NAMALWA (cell line): ENCODE data around the gene ABCC9.
"Not testable (repeated sequence)": the region's sequence is repeated elsewhere in the genome, so short reads cannot be mapped to it uniquely, and the experiment has no call there.

Experiments used
- DNase-seq: peaks from one replicate; pipeline ENCODE4 v3.0.0-alpha.2; 2015; ENCODE audit warnings: low spot score

Gene ABCC9

DNA sequence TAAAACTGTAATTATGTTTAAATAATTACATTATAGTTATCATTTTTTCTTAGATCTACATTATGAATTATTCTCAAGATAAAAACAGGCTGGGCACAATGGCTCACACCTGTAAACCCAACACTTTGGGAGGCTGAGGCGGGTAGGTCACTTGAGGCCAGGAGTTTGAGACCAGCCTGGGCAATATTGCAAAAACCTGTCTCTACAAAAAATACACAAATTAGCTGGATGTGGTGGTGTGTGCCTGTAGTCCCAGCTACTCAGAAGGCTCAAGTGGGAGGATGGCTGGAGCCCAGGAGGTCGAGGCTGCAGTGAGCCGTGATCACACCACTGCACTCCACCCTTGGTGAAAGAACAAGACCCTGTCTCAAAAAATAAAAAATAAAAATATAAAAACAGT, 126.4 kb downstream of the ABCC9 start:
- no peak for DNase-seq

DNA sequence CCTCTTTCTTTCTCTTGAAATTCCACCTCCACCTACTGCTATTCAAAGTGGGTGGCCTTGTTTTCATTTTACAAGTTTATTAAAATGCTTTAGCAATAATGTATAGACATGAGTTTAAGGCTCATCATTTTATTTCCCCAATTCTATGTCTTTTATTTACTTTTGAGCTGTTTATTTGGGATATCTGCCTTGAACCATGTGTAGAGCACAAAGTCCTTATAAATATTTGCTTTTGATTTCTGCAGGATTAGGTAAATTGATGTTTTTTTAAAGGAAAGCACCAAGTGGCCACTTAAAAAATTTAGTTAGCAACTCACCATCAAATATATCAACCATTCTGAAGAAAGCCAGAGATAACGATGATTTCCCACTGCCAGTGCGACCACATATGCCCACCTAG, 126.9 kb downstream of the ABCC9 start:
- no peak for DNase-seq

DNA sequence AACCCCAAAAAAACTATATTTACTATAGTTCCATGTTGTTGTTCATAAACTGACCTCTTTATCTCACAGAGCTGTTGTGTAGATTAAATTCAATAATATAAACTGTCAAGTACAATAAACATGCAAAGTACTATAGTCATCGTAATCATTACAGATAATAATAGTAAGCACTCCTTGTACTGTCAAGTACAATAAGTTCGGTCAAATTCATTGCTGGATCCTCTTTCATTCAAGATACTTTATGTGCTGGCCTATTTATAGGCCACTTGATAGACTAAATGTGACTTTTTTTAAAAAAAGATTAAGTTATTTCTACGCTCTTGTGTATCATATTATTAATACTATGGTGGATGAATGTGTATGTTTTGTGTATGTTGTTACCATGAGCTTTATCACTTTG, 127.5 kb downstream of the ABCC9 start:
- no peak for DNase-seq

DNA sequence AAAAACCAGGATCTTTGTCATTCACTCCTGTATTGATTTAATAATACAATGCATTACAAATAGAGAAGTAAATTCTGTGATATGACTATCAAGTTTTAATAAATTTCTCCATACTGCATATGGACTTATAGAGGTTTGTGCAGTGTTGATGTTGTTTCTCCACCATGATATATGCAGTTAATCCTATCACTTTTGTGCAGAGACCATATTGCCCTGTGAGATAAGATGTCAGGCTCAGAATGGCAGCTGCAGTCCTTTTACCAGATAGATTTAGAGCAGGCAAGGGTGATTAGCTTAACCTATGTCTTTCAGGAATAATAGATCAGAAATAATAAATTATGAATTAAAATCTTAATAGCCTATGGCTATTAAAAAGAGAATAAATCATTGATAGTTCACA, 128.1 kb downstream of the ABCC9 start:
- DNase-seq = no peak

DNA sequence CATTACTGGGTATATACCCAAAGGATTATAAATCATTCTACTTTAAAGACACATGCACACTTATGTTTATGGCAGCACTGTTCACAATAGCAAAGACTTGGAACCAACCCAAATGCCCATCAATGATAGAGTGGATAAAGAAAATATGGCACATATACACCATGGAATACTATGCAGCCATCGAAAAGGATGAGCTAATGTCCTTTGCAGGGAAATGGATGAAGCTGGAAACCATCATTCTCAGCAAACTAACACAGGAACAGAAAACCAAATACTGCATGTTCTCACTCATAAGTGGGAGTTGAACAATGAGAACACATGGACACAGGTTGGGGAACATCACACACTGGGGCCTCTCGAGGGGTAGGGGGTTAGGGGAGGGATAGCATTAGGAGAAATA, 128.9 kb downstream of the ABCC9 start:
- not testable (repeated sequence) for DNase-seq

DNA sequence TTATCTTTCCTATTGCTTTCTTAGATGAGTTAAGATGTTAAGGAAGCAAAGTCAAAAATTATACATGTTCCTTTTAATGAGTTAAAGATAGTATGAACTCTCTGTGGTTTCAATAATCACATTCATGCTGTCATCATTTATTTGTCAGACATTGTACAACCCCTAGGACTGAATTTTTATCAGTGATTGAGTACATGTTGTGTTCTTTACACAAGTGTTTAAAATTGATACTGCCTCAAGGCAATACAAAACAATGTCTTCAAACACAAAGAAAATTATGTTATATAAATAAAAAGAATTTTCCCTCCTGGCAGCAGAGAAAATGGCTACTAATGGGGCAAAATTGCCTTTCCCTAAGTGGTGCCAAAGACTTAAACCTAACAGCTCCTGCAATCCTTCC, 132.1 kb downstream of the ABCC9 start:
- no peak for DNase-seq

DNA sequence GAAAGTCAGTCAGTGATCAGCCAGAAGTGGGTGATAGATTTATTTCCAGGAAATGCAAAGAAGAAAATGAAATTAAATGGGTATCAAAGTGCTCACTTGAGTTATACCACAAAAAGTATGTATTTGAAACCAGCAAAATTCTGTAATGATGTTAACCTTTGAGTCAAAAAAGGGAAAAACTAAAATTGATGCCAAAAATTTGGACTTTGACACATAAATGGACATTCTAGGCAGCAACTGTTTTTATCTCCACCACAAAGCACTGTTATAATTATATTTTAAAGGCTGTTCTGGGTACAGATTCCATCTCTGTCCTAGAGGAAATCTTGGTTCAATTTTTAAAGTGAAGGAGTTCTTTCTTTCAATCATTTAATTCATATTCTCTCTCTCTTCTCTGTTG, 135.0 kb downstream of the ABCC9 start:
- no peak for DNase-seq

GRCh38 chr12:21801522-21802288, 139.5 kb downstream of the ABCC9 start:
- DNase-seq = no peak

DNA sequence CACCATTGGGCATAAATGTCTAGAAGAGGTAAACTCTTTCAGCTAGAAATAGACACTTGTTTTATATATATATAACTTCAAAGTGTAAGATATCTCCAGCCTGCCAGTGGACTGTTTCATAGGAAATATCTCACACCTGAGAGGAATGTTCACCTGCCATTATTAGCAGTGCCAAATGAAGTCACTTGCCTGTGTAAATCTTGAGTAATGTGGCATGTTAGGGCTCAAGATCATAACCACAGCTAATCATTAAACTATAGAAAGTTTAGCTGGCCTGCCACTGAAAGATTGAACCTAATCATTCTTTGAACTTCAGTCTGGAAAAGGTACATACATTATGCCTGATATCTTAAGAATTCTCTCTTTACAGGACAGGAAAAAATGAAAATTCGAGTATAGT, 141.2 kb downstream of the ABCC9 start:
- DNase-seq = no peak

DNA sequence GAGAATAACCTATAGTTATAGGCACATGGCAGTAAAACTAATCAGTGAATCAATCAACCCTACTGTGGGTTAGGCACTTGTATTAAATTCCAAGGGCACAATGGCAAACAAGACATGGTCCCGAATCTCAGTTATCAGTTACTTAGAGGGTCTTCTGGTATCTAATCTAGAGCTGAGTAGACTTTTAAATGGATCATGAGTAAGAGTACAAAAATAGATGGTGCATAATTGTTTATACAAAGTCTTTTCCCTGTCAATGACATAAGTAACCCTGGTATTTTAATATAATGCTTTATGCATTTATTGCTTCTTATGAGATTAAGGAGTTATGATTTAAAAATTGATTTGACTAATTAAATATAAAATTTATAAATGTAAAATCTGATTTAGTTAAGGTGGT, 143.7 kb downstream of the ABCC9 start:
- no peak for DNase-seq

DNA sequence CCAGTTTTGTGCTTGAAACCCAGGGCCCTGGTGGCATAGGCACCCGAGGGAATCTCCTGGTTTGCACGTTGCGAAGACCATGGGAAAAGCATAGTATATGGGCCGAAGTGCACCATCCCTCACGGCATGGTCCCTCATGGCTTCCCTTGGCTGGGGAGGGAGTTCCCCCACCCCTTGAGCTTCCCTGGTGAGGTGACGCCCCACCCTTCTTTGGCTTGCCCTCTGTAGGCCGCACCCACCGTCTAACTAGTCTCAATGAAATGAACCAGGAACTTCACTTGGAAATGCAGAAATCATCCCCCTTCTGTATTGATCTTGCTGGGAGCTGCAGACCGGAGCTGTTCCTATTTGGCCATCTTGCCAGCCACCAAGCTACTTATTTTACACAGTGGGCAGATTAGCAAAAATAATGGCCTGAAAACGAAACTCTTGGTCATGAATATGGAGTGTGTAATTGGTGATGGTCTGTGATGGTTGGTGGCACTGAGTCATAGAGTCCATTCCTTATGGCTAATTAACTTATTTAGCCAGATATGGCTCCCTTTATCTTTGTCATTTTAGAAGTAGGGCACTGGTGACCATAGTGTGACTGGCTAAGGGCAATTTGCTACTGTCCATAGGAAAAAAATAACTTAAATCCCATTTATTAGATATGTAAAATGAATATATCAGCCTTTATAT, 145.4 kb downstream of the ABCC9 start:
- DNase-seq = no peak

GRCh38 chr12:21794807-21795595, 146.2 kb downstream of the ABCC9 start:
- DNase-seq = not testable (repeated sequence)

DNA sequence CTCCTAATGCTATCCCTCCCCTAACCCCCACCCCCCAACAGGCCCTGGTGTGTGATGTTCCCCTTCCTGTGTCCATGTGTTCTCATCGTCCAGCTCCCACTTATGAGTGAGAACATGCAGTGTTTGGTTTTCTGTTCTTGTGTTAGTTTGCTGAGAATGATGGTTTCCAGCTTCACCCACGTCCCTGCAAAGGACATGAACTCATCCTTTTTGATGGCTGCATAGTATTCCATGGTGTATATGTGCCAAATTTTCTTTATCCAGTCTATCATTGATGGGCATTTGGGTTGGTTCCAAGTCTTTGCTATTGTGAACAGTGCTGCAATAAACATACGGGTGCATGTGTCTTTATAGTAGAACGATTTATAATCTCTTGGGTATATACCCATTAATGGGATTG, 151.5 kb downstream of the ABCC9 start:
- DNase-seq = not testable (repeated sequence)

- no peak for DNase-seq
Observed at GRCh38 chr12:21788089-21788983, 152.9 kb downstream of the ABCC9 start.

DNA sequence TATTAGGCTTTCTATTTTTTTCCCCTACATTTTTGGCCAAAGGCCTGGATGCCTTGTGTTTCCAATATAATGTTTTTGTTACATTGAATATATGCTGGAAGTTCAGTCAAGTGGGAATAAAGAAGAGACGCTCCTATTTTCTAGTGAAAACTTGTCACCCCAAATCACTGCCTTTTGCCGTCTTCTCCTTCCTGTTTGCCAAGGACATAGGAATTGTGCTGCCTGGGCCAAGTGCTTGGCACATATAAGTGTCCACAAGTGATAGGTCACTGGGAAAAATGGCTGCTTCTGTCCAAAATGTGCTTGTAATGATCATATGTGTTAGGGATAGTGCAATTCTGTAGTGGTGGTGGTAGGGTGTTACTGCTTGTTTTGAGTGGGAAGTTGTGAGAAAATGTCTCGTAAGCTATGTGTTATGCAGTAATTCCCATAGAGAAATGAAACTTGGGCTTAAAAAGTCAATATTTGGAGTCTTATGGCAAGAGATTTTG, 155.1 kb downstream of the ABCC9 start:
- DNase-seq = no peak

DNA sequence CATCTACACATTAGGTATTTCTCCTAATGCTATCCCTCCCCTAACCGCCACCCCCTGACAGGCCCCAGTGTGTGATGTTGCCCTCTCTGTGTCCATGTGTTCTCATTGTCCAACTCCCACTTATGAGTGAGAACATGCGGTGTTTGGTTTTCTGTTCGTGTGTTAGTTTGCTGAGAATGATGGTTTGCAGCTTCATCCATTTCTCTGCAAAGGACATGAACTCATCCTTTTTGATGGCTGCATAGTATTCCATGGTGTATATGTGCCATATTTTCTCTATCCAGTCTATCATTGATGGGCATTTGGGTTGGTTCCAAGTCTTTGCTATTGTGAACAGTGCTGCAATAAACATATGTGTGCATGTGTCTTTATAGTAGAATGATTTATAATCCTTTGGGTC, 158.5 kb downstream of the ABCC9 start:
- not testable (repeated sequence) for DNase-seq

DNA sequence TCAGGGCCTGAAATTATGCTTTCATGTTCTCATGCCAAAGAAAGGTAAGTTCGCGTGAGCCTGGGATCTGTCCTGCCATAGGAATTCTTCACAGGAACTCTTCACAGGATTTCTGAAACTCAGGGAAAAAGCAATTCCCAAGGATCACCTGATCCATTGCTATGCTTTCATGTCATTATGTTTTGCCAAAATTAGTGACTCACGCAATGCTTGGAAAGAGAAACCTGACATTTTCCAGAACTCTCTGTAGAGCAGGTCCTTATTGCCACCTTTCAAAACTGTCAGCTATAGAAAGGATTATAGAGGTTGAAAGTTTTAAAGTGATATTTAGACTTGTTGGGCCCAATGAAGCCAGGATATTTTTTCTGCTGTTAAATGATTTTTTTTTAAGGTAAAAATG, 160.4 kb downstream of the ABCC9 start:
- no peak for DNase-seq

- no peak for DNase-seq
Observed at GRCh38 chr12:21776175-21776574, 165.1 kb downstream of the ABCC9 start.

DNA sequence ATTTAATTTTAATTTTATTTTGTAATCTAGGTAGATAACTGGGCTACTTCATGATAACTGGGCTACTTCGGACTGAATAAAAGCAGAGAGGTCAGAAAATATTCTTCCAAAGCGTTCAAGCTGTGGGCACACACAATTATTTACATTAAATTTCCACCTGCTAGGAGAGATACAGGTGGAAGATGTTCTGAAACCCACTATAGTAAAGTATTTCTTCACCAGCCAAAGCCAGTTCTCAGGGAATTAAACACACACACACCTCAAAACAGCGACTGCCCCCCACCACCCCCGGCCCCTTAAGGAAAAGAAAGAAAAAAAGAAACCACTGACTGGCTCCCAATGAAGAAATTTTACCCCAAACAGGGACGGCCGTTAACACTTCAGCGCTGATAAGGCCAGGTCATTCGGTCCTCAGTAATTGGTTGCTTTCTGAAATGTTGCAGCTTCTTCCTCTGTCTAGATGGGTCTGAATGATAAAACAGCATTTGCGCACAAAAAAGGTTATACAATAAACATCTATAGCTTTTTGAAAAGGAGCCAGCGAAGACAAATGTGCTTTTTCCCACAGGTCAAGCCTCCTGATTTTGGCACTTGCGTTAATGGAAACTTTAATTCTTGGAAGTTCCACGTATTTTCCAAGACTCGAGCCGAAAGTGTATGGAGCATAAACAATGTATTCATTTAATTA, 165.9 kb downstream of the ABCC9 start:
- no peak for DNase-seq

DNA sequence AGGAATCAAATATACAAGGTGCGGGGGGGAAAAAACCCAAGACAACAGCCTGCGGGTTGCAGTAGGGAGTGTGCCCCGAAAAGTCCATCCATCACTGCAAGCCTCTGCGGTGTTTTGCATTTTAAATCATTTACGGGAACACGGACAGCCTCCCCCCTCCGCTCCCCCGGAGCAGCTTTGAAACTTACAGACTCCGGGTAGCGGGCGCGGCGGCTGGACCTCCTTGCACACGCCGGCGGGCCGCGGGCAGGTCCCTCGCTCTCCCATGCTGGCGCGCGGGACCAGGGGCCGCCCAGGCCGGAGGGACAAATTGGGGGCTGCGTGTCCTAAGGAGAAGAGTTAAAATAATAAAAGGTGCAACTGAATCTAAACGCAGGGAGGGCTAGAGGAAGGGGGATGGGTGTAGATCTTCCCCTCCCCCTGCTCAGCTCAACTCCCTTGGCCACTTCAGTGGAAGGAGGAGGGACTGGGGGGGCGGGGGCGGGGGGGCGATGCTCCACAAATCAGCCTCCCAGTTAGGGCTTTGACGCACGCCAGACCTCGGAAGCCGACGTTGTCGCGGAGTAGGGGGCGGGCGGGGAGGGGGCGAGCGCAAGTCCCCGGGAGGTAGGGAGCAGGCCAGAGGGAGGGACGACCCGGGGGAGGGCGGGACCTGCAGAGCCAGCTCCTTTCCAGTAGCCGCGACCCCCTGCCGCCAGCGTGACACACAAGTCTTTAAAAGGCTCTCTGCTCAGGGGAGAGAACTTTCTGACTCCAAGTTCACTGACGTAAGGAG, 166.7 kb downstream of the ABCC9 start, which contains the start of gene KCNJ8:
TSS of gene KCNJ8 (minus strand) at position 349 of the 775 bp plus-strand sequence. CDS start 1,090 bp downstream, outside the sequence.
- no peak for DNase-seq
